Choroid plexus epithelial cell (primary cell): Measurements from ENCODE around the gene ZMIZ2.
"Not testable (repeated sequence)": the region's sequence is repeated elsewhere in the genome, so short reads cannot be mapped to it uniquely, and the experiment has no call there.

Experiments
- DNase-seq: peaks from one replicate; pipeline ENCODE4 v3.0.0-alpha.2; 2010; ENCODE audit warnings: low read depth
- H3K4me3 ChIP-seq: 2 replicates; pipeline ENCODE4 v1.5.1; 2011; ENCODE audit warnings: low read depth, mild to moderate bottlenecking, control low read depth, low read length, moderate library complexity
- CTCF ChIP-seq: conservative IDR thresholded peaks from 2 replicates; pipeline ENCODE4 v1.5.1; 2011; ENCODE audit warnings: low read depth, mild to moderate bottlenecking, control low read depth, inconsistent platforms, low read length, moderate library complexity

ZMIZ2 gene

GRCh38 chr7:44768628-44769371 is 20.2 kb downstream of the ZMIZ2 start:
- TF ChIP-seq CTCF: no peak
- no peak overlapping the region for H3K4me3 ChIP-seq
- DNase-seq: no peak

DNA sequence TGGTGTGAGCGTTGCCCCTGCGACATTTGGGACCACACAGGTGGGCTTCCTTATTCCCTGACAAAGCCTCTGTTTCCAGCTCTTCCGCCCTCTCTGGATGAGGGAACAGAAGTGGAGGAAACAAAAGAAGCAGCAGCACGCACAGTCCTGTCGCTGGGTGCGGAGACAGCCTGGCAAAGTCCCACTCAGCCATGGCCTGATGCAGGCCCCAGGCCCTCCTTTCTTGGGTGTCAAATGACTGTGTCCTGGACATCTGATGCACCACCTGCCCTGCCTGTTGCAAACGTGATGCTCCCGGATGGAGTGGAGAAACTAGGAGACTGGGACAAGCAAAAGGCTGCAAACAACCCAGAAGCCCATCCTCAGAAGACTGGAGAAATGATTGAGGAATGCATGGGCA is 20.7 kb downstream of the ZMIZ2 start:
- H3K4me3 ChIP-seq: no peak overlapping the region
- TF ChIP-seq CTCF: no peak
- peak; percentile 15 for DNase-seq

DNA sequence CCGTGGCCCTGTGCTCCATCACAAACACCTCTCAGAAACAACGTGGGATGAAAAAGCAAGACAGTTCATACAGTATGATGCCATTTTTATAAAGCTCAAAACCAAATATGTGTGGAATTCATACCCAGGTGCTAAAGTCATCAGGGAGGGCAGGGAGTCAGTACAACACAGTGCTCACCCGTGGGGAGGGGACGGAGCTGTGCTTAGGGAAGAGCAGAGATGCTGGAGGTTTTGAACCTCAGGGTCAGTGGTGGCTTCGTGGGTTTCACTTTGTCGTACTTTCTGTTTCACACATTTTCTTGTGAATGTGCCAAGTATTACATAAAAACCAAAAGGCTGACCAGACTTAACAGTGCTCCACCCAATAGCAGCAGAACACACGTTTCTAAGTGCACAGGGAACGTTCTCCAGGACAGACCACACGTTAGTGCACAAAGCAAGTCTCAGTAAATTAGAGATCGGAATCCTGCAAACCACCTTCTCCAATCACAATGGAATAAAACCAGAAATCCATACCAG is 21.2 kb downstream of the ZMIZ2 start:
- no peak overlapping the region for H3K4me3 ChIP-seq
- no peak for TF ChIP-seq CTCF
- DNase-seq: peak; percentile 76

GRCh38 chr7:44771358-44771757 is 22.7 kb downstream of the ZMIZ2 start:
- no peak overlapping the region for H3K4me3 ChIP-seq
- TF ChIP-seq CTCF: no peak

GRCh38 chr7:44772440-44772839 is 23.8 kb downstream of the ZMIZ2 start:
- TF ChIP-seq CTCF: no peak
- DNase-seq: no peak
- no peak overlapping the region for H3K4me3 ChIP-seq

More at GRCh38 chr7:44771358-44771757, 22.7 kb downstream of the ZMIZ2 start:
- DNase-seq: no peak

- no peak overlapping the region for H3K4me3 ChIP-seq
- DNase-seq: no peak
- TF ChIP-seq CTCF: no peak
Measured at GRCh38 chr7:44772867-44773266, 24.2 kb downstream of the ZMIZ2 start.

DNA sequence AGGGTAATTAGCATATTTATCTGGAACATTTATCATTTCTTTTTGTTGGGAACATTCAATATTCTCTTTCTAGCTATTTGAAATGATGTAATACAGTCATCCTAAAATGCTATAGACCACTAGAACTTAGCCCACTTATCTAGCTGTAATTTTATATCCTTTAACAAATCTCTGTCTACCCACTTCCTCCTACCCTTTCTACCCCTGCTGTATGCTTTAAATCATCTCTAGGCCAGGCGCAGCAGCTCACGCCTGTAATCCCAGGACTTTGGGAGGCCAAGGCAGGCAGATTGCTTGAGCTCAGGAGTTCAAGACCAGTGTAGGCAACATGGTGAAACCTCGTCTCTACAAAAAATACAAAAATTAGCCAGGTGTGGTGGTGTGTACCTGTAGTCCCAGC is 25.8 kb downstream of the ZMIZ2 start:
- H3K4me3 ChIP-seq, DNase-seq: not testable (repeated sequence)
